LNCAP (cell line): ENCODE results near the gene ABCB9.

ENCODE experiments used
- CTCF ChIP-seq: fragments of 450-650 bp; IDR thresholded peaks from 2 replicates; pipeline ENCODE4 v1.5.1; 2017; ENCODE audit warnings: mild to moderate bottlenecking

ABCB9 gene

GRCh38 chr12:122991623-122992275 is 25.5 kb upstream of the ABCB9 start:
- TF ChIP-seq CTCF = no peak

GRCh38 chr12:122990961-122991622 is 24.8 kb upstream of the ABCB9 start:
- no peak for TF ChIP-seq CTCF

DNA sequence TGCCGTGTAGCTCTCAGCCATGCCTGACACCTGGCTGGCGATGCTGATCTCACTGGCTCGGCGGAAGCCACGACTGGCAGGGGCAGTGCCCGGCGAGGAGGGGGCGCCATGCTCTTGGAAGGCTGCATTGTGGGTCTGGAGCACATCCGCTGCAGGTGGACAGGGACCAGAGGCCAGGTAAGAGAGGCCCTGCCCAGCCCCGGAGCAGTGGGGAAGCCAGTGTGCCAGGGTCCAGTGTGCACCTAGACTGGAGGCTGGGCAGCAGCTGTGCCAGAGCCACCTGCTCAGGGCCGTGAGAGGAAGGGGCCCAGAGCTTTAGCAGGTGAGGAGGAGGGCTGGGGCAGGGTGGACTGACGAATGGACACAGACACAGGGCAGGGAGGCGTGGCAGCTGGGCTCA is 24.3 kb upstream of the ABCB9 start:
- TF ChIP-seq CTCF = no peak

- TF ChIP-seq CTCF = no peak
These were observed 23.7 kb upstream of the ABCB9 start for GRCh38 chr12:122989874-122990419.

- TF ChIP-seq CTCF = no peak
These were observed 23.1 kb upstream of the ABCB9 start for GRCh38 chr12:122989225-122989839.

DNA sequence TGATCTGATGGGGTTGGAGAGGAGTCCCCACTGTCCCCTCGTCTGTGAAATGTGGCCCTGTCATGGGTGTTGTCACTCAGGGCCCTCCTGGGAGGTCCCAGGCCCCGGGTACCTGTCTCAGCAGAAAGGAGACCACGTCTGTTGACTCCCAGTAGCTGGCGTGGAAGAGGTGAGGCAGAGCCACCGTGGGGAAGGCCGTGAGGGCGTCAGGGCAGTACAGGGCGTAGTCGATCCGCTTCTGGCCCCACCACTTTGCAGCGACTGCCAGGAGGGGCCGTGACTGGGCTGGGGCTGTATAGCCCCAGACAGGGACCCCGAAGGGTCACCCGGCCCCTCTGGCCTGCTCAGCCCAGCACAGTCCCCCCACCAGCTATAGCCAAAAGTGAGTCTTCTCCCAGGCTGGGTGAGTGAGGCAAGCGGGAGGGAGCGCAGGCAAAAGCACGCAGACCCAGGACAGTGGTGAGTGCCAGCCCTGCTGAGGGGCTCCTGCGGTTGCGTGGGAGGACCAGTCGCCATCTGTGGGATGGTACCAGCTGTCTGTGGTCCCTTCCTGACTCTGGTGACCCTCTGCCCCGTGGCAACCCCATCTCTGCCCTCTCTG is 22.4 kb upstream of the ABCB9 start:
- TF ChIP-seq CTCF = no peak

GRCh38 chr12:122988036-122988435 is 21.8 kb upstream of the ABCB9 start:
- no peak for TF ChIP-seq CTCF
